Smooth muscle cell (in vitro differentiated cells): ENCODE results near the gene ASPSCR1. TPM values are rescaled to one million over a fixed set of nuclear protein-coding genes. Genes with fewer than 3 reads are reported as not detected.

Source experiments
- DNase-seq: peaks from one replicate; lab custom pipeline; 2025; ENCODE audit not compliant: unreplicated experiment; lab: John Stamatoyannopoulos, UW
- H2AFZ ChIP-seq: fragments of 200-600 bp; sonication (generic); 2 replicates; pipeline ENCODE4 v1.6.0; 2016; ENCODE audit warnings: antibody characterized with exemption, low read depth, mild to moderate bottlenecking
- H3F3A ChIP-seq: fragments of 200-600 bp; sonication (generic); 2 replicates; pipeline ENCODE4 v1.6.0; 2017; ENCODE audit warnings: antibody characterized with exemption, low read depth
- H3K27ac ChIP-seq: fragments of 200-600 bp; sonication (generic); 2 replicates; pipeline ENCODE4 v1.5.1; 2016; ENCODE audit warnings: low read depth, mild to moderate bottlenecking
- H3K27me3 ChIP-seq: fragments of 200-600 bp; sonication (generic); 2 replicates; pipeline ENCODE4 v1.6.1; 2016; ENCODE audit warnings: low read depth, mild to moderate bottlenecking
- H3K36me3 ChIP-seq: fragments of 200-600 bp; sonication (generic); 2 replicates; pipeline ENCODE4 v1.5.1; 2016; ENCODE audit warnings: low read depth
- H3K4me1 ChIP-seq: fragments of 200-600 bp; sonication (generic); 2 replicates; pipeline ENCODE4 v1.5.1; 2016; ENCODE audit warnings: low read depth
- H3K4me2 ChIP-seq: fragments of 200-600 bp; sonication (generic); 2 replicates; pipeline ENCODE4 v1.6.0; 2016; ENCODE audit warnings: mild to moderate bottlenecking
- H3K4me3 ChIP-seq: fragments of 200-600 bp; sonication (generic); 2 replicates; pipeline ENCODE4 v1.5.1; 2016; ENCODE audit warnings: mild to moderate bottlenecking
- H3K79me2 ChIP-seq: fragments of 200-600 bp; sonication (generic); 2 replicates; pipeline ENCODE4 v1.6.0; 2016; ENCODE audit warnings: low read depth, mild to moderate bottlenecking
- H3K9ac ChIP-seq: fragments of 200-600 bp; sonication (generic); 2 replicates; pipeline ENCODE4 v1.6.0; 2016; ENCODE audit warnings: low read depth
- H3K9me3 ChIP-seq: fragments of 200-600 bp; sonication (generic); replicated peaks from 2 replicates; pipeline ENCODE4 v1.5.1; 2016; ENCODE audit warnings: low read depth
- H4K20me1 ChIP-seq: fragments of 200-600 bp; sonication (generic); 2 replicates; pipeline ENCODE4 v1.6.0; 2016; ENCODE audit warnings: low read depth
- CTCF ChIP-seq: fragments of 200-600 bp; sonication (generic); IDR thresholded peaks from 2 replicates; pipeline ENCODE4 v1.5.1; 2017; ENCODE audit warnings: borderline replicate concordance, mild to moderate bottlenecking, antibody characterized with exemption; ENCODE audit not compliant: insufficient read depth, poor library complexity, severe bottlenecking
- WGBS: methylation state at CpG from one replicate; pipeline ENCODE4 v1.1.7; 2016; ENCODE audit warnings: low lambda C conversion rate; 5-methylcytosine and 5-hydroxymethylcytosine counted together
- polyA plus RNA-seq: library from polyadenylated mRNA; unstranded; fragments of >200 nt; fragmentation: Nextera tagmentation; extraction: Ambion mirVana; gene quantifications from 2 replicates; pipeline ENCODE4 v1.2.1, GENCODE V29; 2016
- total RNA-seq: library from RNA; depleted of rRNA; stranded (reverse); fragments of >200 nt; gene quantifications from 2 replicates; pipeline ENCODE4 v1.2.3, GENCODE V29; 2014

The ASPSCR1 gene
- total and polyA plus RNA-seq, 2 experiments from 2014 or later, result 28.4 to 44.0 TPM

- Histone ChIP-seq H3K36me3 (no peaks in the 10 kb centered on the region), H3K27me3 (no peaks in the 10 kb centered on the region), H3K4me1 (peaks cover 6% of the 10 kb centered on the region), H3F3A (peaks cover 12% of the 10 kb centered on the region), H2AFZ (no peak overlapping the region), H3K79me2 (no peaks in the 10 kb centered on the region), H4K20me1 (peaks cover 4% of the 10 kb centered on the region), H3K27ac (no peak overlapping the region), H3K4me2 (no peak overlapping the region), H3K4me3 (no peak overlapping the region), H3K9me3 (no peaks in the 10 kb centered on the region), H3K9ac (no peak overlapping the region)
- no peak for DNase-seq
- 87% methylated on average over 14 of the region's 17 CpGs for WGBS
- TF ChIP-seq CTCF, result no peak
Observed at GRCh38 chr17:82001571-82002056, 24.2 kb downstream of the ASPSCR1 start.

GRCh38 chr17:82003411-82004381 is 26.3 kb downstream of the ASPSCR1 start:
- no peak overlapping the region for H2AFZ ChIP-seq
- no peaks in the 10 kb centered on the region for H3K9me3 ChIP-seq
- no peak for TF ChIP-seq CTCF
- no peaks in the 10 kb centered on the region for H3K79me2 ChIP-seq
- peaks cover 4% of the 10 kb centered on the region for H4K20me1 ChIP-seq
- H3K4me2 ChIP-seq, result peak overlapping the region; percentile 74
- H3K4me3 ChIP-seq, result no peak overlapping the region
- H3K27ac ChIP-seq, result peak overlapping the region; percentile 90
- no peaks in the 10 kb centered on the region for H3K27me3 ChIP-seq
- peak; percentile 83 for DNase-seq
- peaks cover 12% of the 10 kb centered on the region for H3F3A ChIP-seq
- H3K36me3 ChIP-seq, result no peaks in the 10 kb centered on the region
- H3K9ac ChIP-seq, result peak overlapping the region; percentile 62
- peaks cover 6% of the 10 kb centered on the region for H3K4me1 ChIP-seq
- WGBS, result 24% methylated on average over 50 of the region's 53 CpGs

- peak overlapping the region; percentile 74 for H3K4me2 ChIP-seq
Observed at GRCh38 chr17:82004517-82005455, 27.4 kb downstream of the ASPSCR1 start.

More at GRCh38 chr17:82004517-82005455, 27.4 kb downstream of the ASPSCR1 start:
- TF ChIP-seq CTCF, result no peak
- H3K27ac ChIP-seq, result peak overlapping the region; percentile 90
- no peaks in the 10 kb centered on the region for H3K36me3 ChIP-seq
- H4K20me1 ChIP-seq, result no peaks in the 10 kb centered on the region
- H3K27me3 ChIP-seq, result no peaks in the 10 kb centered on the region
- H3F3A ChIP-seq, result peaks cover 12% of the 10 kb centered on the region
- no peaks in the 10 kb centered on the region for H3K9me3 ChIP-seq
- peaks cover 6% of the 10 kb centered on the region for H3K4me1 ChIP-seq
- peak overlapping the region; percentile 62 for H3K9ac ChIP-seq
- H2AFZ ChIP-seq, result no peak overlapping the region
- H3K4me3 ChIP-seq, result no peak overlapping the region
- DNase-seq, result no peak
- H3K79me2 ChIP-seq, result no peaks in the 10 kb centered on the region
- WGBS, result 94% methylated on average over 40 of the region's 41 CpGs
